ENCODE measurements around the gene PLOD1. TPM values are rescaled to one million over a fixed set of nuclear protein-coding genes. Genes with fewer than 3 reads are reported as not detected.

The PLOD1 gene
- total and polyA plus RNA-seq, 2 of the 13 experiments (the other 11 are each of a cell fraction or from before 2014, with no cell fraction given) = 70.1 to 318 TPM

DNA sequence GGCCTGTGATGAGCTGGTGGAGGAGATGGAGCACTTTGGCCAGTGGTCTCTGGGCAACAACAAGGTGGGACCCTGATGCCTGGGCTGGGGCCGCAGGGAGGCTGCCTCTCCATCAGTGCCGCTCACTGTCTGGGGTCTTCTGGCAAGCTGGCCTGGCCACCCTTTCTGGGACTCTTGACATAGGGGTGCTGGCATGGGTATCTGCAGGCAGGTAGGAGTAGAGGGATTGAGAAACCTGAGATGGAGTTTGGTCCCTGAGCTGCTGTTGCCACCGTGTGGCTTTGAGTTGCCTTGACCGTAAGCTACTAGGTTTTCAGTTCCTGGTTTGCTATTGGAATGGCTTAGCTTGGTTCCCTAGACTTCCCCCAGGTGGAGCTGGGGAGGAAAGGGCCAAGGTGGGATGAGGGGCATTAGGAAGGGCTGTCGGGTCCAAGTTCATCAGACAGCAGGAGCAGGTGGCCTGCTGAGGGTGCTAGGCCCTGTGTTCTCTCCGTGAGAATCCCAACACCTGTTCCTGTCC, 32.6 kb downstream of the PLOD1 start (continued):
- TF ChIP-seq SOX13 (IDR thresholded peaks at IDR 0.05) = no peak
- TF ChIP-seq SOX13 (CRISPR knock-in tag; conservative IDR thresholded peaks at IDR 0.05 in 1 of 2, IDR thresholded peaks at IDR 0.05 in 1 of 2) = 0 out of 4 replicates have a peak, but pooled peaks of 1 of the 2 experiments have one; percentile 27
- TF ChIP-seq, protein P1, sequence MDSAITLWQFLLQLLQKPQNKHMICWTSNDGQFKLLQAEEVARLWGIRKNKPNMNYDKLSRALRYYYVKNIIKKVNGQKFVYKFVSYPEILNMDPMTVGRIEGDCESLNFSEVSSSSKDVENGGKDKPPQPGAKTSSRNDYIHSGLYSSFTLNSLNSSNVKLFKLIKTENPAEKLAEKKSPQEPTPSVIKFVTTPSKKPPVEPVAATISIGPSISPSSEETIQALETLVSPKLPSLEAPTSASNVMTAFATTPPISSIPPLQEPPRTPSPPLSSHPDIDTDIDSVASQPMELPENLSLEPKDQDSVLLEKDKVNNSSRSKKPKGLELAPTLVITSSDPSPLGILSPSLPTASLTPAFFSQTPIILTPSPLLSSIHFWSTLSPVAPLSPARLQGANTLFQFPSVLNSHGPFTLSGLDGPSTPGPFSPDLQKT (CRISPR knock-in tag; IDR thresholded peaks at IDR 0.05; ENCODE audit: borderline replicate concordance) = no peak
- TF ChIP-seq BCL6 (CRISPR knock-in tag; IDR thresholded peaks at IDR 0.05) = peak; percentile 53
- peak; percentile 47; the same call in 1 of the 2 replicates for TF ChIP-seq KLF13 (CRISPR knock-in tag; IDR thresholded peaks at IDR 0.05)
- TF ChIP-seq ZNF598 (CRISPR knock-in tag; IDR thresholded peaks at IDR 0.05; ENCODE audit: borderline replicate concordance) = no peak
- TF ChIP-seq RCOR2 (CRISPR knock-in tag; IDR thresholded peaks at IDR 0.05) = 0 out of 2 replicates have a peak, but pooled peaks have one; percentile 23
- no peak for TF ChIP-seq ZNF256 (CRISPR knock-in tag; conservative IDR thresholded peaks at IDR 0.05)
- no peak for TF ChIP-seq SRSF9 (IDR thresholded peaks at IDR 0.05; ENCODE audit: borderline replicate concordance, insufficient read depth, low read depth, low read length, poor library complexity, severe bottlenecking)
- no peak for TF ChIP-seq SIN3A (IDR thresholded peaks at IDR 0.05; ENCODE audit: borderline replicate concordance, low read depth, low read length)
- TF ChIP-seq, protein P2, sequence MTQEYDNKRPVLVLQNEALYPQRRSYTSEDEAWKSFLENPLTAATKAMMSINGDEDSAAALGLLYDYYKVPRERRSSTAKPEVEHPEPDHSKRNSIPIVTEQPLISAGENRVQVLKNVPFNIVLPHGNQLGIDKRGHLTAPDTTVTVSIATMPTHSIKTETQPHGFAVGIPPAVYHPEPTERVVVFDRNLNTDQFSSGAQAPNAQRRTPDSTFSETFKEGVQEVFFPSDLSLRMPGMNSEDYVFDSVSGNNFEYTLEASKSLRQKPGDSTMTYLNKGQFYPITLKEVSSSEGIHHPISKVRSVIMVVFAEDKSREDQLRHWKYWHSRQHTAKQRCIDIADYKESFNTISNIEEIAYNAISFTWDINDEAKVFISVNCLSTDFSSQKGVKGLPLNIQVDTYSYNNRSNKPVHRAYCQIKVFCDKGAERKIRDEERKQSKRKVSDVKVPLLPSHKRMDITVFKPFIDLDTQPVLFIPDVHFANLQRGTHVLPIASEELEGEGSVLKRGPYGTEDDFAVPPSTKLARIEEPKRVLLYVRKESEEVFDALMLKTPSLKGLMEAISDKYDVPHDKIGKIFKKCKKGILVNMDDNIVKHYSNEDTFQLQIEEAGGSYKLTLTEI (CRISPR knock-in tag; conservative IDR thresholded peaks at IDR 0.05) = no peak
- no peak for TF ChIP-seq ZNF431 (CRISPR knock-in tag; IDR thresholded peaks at IDR 0.05; ENCODE audit: borderline replicate concordance, low read depth)
- TF ChIP-seq YEATS4 (CRISPR knock-in tag; IDR thresholded peaks at IDR 0.05; ENCODE audit: borderline replicate concordance) = no peak
- TF ChIP-seq CREM (IDR thresholded peaks at IDR 0.05) = no peak
- TF ChIP-seq CREM (CRISPR knock-in tag; IDR thresholded peaks at IDR 0.05) = no peak
- TF ChIP-seq ZBTB10 (CRISPR knock-in tag; IDR thresholded peaks at IDR 0.05; ENCODE audit: borderline replicate concordance) = no peak
- no peak for TF ChIP-seq BRD4 (CRISPR knock-in tag; IDR thresholded peaks at IDR 0.05)
- no peak for TF ChIP-seq HNRNPK (IDR thresholded peaks at IDR 0.05; ENCODE audit: low read depth, low read length, poor library complexity, severe bottlenecking)
- TF ChIP-seq, protein P3, sequence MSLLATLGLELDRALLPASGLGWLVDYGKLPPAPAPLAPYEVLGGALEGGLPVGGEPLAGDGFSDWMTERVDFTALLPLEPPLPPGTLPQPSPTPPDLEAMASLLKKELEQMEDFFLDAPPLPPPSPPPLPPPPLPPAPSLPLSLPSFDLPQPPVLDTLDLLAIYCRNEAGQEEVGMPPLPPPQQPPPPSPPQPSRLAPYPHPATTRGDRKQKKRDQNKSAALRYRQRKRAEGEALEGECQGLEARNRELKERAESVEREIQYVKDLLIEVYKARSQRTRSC (CRISPR knock-in tag; IDR thresholded peaks at IDR 0.05; ENCODE audit: low read depth) = no peak
- TF ChIP-seq ATAD3A (CRISPR knock-in tag; IDR thresholded peaks at IDR 0.05) = no peak
- no peak for TF ChIP-seq SALL2 (CRISPR knock-in tag; IDR thresholded peaks at IDR 0.05)
- no peak for TF ChIP-seq RBAK (CRISPR knock-in tag; IDR thresholded peaks at IDR 0.05)
